Measurements from ENCODE around the gene IL22. TPM values are rescaled to one million over a fixed set of nuclear protein-coding genes. Genes with fewer than 3 reads are reported as not detected.
"Not testable (repeated sequence)": the region's sequence is repeated elsewhere in the genome, so short reads cannot be mapped to it uniquely, and the experiment has no call there.

IL22 gene
- total RNA-seq, 1 experiment from 2014 or later: not detected

DNA sequence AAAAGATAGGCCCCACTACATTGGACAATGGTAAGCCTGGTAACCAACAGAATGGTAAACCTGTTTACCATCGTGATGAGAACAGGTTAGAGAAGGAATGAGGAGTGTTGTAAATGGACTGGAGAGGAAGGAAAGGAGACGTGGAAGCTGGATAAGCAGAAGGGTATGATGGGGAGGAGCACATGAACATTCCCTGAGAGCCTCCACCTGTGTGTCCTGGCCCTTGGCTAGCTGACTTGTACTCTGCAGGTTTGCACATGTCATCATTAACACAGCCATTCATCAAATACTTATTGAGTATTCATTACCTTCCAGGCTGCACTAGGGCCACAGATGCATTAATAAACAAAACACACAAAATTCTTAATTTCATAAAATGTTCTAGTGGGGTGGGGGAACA, 23.4 kb downstream of the IL22 start:
- DNase-seq (ENCODE audit: low read depth): no peak

GRCh38 chr12:68227356-68227755, 26.0 kb downstream of the IL22 start:
- no peak for DNase-seq (ENCODE audit: low read depth)

- DNase-seq (ENCODE audit: low read depth): no peak
These were observed 27.6 kb downstream of the IL22 start, which contains the start of gene IL26 for GRCh38 chr12:68225576-68226476. Gene IL26, minus strand, starts transcription at chr12:68225810. Its CDS starts 54 bp downstream, at chr12:68225756.

GRCh38 chr12:68224613-68225285, 28.7 kb downstream of the IL22 start:
- DNase-seq (ENCODE audit: low read depth): no peak

- DNase-seq (ENCODE audit: low read depth): peak; percentile 87
These were observed 30.2 kb downstream of the IL22 start for GRCh38 chr12:68223067-68223747.

DNA sequence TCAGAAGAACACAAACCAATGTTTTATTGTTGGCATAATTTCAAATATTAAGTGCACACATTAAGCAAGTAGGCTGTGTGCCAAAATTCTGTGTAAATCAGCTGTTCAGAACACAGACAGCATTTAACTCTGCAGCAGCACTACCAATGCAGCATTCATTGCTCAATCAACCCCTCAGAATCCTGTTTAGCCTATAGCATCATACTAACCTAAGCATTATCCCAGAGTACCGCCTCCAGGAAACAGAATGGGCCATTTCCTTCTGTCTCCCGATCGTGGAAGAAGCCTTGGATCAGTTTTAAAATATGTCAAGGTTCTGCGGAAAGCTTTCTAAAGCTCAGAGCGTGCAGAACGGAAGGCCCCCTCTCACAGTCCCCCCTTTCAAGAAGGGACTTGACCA, 31.1 kb downstream of the IL22 start:
- no peak for DNase-seq (ENCODE audit: low read depth)

- DNase-seq (ENCODE audit: low read depth): no peak
These were observed 31.9 kb downstream of the IL22 start for GRCh38 chr12:68221497-68221896.

DNA sequence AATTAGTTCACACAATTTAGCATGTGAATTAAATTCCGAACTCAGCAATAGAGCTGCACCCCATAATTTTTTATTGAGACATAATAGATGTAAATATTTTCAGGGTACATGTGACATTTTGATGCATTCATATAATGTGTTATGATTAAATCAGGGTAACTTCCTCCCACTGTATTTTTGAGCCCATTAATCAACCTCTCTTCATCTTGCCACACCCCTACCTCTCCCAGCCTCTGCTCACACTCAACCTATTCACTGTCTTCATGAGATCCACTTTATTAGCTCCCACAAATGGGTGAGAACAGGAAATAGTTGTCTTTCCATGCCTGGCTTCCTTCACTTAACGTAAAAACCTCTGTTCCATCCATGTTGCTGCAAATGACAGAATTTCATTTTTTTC, 42.5 kb downstream of the IL22 start:
- DNase-seq (ENCODE audit: low read depth): no peak

- not testable (repeated sequence) for DNase-seq (ENCODE audit: low read depth)
These were observed 44.2 kb downstream of the IL22 start for GRCh38 chr12:68209048-68209728.

- no peak for DNase-seq (ENCODE audit: low read depth)
These were observed 46.1 kb downstream of the IL22 start for GRCh38 chr12:68207276-68207675.

DNA sequence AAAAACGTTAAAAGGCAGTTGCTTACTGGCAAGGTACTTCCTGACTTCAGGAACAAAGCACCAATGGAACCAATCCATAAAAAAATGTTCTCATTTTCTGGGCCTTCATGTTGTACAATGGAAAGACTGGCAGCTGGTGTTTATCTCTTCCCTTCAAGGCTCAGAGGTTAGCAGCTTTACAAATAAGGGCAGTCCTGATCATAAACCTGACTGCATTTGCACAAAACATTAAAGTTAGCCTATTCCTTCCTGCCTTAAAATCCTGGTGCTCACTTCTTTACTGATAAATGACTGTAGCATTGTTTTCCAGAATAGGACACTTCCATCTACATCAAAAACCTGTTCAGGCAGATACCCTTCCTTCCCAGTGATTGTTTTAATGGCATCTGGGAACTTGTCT, 47.0 kb downstream of the IL22 start:
- DNase-seq (ENCODE audit: low read depth): no peak

GRCh38 chr12:68203460-68203875, 49.9 kb downstream of the IL22 start:
- no peak for DNase-seq (ENCODE audit: low read depth)

DNA sequence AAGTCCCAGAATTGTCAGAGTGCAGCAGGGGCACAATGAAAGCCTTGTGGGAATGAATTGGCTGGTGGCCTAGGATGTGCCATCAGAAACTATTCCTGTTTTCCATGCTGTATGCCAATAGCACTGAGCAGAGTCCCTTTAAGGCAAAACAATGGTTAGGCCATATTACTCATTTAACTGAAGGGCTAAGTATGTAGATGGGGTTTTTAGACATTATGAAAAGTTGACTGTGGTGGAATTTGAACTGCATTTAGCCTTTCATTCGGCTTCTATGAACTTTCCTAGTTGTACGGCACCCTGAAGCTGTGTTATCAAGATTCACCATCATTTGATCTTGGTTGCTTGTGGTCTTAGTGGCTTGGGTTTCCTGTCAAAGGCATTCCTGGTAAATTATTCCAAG, 52.5 kb downstream of the IL22 start:
- peak; percentile 67 for DNase-seq (ENCODE audit: low read depth)

DNA sequence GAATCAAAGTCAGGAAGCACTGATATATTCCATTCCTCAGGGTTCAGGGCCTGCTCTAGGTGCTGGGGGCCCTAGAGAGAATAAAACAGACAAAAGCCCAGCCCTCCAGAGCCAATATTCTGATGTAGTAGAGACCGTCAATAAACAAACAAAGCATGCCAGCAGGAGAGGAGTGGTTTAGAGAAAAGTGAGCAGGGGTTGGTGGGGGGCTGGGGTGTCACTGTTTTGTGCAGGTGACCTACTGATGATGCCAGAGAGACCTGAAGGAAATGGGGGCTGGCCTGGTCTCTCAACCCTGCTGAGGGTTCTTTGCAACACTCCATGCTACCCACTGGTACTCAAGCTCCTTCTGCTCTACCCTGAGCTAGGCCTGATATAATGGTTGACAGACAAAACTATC, 54.3 kb downstream of the IL22 start:
- no peak for DNase-seq (ENCODE audit: low read depth)

DNA sequence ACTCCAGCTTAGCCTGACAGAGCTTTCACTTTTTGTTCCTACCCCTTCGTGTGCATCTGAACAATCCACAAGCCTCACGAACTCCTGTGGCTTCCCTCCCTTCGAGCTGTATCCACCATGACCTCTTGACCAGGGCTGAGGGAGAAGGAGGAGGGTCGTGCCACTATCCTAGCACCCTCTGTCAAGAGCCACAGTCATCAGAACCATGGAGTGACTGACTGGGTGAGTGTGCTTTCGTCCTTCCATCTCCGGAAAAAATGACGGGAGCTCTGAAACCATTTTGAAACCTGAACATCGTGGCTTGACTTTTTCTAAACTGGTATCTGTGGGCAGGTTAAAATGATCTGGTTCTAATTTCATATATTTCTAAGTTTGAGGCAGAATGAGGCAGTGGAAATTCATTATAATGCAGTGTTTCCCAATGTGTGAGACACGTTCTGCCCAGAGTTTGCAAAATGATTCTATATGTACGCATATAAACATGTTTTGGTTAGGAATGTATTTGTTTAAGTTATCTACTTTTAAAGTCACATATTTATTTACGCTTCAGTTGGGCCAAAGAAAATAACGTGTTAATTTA, 54.8 kb downstream of the IL22 start:
- no peak for DNase-seq (ENCODE audit: low read depth)

Other genes with a start within 250 kb of the IL22 start
- gene IFNG, start 93.9 kb downstream of the IL22 start, total RNA-seq (2014; rRNA removed; shearing (Covaris generic)): not detected in 2 replicates
- not detected in 2 replicates for gene IL26, start 27.8 kb downstream of the IL22 start, total RNA-seq (2014; rRNA removed; shearing (Covaris generic))
- 20.5 and 21.6 TPM in 2 replicates for gene MDM1, start 78.8 kb upstream of the IL22 start, total RNA-seq (2014; rRNA removed; shearing (Covaris generic))